Nucleus accumbens (tissue), 56 donors: Measurements from ENCODE around the gene MGAM2.

ENCODE experiments used
- DNase-seq, 56 donors: peaks; one replicate each; lab custom pipeline; 2025; lab: John Stamatoyannopoulos, UW

The MGAM2 gene

GRCh38 chr7:142114207-142114606 is 2.7 kb downstream of the MGAM2 start:
- DNase-seq = no peak

DNA sequence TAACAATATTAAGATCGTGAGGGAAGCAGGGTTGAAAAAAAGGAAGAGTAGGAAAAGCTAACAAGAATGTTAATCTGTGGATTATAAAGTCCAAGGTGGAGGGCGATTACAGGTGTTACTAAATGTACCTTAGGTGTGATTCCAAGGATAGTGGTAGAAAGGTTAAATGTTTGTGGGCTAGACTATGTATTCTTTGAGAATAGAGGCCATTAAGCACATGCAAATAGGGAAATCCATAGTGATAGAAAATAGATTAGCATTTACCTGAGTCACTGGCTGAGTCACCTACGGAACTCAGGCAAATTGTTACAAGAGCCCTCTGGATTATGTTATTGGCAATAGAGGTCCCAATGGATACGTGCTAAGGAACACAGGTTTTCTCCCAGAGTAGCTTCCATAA is 9.0 kb downstream of the MGAM2 start:
- DNase-seq = no peak

DNA sequence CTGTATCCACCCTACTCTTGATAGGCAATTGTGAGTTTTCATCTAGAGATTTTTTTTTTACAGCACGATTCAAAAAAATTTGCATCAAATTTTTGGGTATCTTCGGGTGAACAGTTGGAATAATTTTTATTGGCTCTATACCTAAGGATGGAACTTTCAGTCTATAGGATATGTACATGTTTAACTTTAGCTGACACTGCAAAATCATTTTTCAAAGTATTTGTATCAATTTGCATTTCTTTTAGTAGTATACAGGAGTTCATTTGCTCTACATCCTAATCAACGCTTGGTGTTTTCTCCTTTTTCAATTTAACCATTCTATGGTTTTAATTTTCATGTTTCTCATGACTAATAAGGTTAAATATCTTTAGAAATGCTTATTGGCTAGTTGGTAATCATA is 11.7 kb downstream of the MGAM2 start:
- no peak for DNase-seq

DNA sequence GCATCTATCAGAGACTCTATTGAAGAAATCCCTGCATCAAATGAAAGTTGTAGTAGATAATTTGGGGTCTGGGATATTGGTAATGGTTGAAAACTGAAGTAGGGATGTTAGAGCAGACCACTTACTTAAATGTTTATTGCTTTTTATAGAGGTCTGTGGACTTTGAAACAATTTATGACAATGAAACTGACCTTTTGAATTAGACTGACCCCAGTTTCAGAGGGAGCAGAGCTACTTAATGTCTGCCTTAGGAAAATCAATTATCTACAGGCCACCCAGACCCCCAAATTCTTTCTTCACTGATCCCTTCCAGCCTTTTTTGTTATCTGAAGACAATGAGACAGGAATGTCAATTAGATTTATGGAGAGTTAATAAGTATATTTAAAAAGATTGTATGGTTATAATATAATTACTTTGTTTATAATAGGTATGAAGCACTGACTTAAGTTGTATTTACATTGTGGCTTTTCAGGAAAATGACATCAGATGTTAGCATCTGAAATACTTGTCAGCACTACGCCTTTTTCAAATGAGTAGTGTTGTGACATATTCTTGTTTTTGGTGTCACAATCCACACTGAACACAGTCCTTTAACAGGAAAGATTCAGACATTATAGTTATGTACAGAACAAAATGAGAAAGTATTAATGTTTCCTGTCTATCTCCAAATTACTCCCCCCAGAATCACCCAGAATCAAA is 13.9 kb downstream of the MGAM2 start:
- DNase-seq = no peak

GRCh38 chr7:142130267-142130666 is 18.7 kb downstream of the MGAM2 start:
- DNase-seq = no peak

DNA sequence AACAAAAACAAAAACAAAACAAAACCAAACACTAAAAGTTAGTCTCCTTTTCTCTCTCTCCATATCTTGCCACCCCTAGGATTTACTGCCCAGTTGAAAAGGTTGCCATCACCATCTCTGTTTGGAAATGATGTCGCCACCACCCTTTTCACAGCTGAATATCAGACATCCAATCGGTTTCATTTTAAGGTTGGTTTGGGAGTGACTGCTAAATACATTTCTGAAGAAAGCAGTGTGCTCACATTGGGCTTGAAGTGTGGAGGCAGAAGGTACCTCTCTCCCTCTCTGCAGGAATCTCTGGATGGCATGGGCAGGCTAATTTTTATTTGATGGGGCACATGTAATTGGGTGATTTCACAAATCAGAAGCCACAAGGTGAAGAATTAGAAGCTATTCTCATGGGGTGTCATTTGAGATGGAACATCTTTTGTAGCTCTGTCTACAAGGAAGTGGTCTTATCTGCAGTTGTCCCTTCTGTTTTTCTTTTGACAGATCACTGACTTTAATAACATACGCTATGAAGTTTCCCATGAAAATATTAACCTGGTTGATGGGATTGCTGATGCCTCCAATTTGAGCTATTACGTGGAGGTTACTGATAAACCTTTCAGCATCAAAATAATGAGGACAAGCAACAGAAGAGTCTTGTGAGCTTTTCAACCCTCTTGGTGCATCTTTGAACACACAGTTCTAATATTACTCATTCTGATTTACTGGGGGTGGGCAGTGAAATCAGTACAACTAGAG is 20.1 kb downstream of the MGAM2 start:
- DNase-seq = no peak

- no peak for DNase-seq
Observed at GRCh38 chr7:142133731-142134148, 22.2 kb downstream of the MGAM2 start.

DNA sequence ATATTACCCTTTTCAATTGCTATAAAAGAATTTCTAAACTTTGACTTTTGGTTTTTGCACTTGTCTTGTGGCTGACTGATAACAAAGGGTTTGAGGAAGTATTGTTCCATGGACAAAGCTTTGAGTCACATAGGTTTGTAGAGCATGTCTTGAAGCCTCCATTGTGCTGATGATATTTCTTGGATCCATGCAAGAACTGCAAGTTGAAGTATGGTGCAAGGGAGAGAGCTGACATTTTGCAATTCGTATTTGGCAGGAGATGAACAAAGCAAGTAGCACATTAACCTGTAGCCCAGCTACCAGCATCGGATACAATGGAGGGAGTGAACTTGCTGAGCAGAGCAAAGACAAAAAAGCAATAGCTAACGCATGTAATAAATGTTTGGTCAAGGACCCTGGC is 23.4 kb downstream of the MGAM2 start:
- no peak for DNase-seq

DNA sequence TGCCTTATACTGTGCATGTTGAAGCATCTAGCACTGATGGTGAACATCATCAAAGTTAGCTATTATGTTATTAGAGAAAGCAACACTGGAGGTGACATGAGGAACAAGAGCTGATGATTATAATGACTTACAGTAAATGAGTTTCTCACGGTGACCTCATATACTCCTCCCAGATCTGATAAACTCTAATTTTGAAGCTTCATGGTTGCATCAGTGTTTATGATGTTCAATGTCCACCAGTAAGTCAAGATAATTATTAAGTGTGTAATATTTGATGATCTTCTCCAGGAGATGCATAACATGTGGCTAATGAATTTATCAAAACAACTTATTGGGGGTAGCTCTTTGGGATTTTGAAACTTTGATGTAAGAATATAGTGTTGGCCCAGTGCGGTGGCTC is 27.5 kb downstream of the MGAM2 start:
- no peak for DNase-seq

DNA sequence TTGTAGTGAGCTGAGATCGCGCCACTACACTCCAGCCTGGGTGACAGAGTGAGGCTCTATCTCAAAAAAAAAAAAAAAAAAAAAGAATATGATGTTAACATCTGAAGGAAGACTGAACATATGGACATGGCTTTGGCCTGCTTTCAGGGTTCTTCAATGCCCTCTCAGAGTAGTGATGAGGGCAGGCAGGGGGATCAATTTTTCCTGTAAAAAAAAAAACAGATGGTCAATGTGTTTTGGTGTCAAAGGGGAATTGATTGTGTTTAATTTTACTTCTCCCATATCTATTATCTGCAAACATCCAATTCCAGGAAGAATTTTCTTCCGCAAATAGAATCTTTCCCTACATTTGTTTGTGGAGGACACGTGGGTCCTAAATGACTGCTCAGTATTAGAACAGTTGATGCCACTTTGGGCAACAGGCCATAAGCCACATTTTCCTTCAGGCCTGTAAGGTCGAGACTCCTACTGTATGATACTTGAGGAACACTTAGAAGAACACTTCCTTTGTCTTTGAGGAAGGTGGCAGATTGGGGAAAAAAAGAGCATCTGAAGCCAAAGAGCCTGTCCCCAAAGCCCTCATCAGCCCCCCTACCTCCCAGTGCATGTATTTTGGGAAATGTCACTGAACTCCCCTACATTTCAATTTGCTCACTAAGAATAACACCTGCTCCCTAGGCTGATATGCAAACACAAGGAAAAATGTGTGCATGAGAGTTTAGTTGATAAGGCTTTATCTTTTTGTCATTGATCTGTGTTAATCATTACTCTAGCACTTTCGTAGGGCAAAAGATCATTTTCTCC is 28.3 kb downstream of the MGAM2 start:
- DNase-seq = no peak

- DNase-seq = no peak
Observed at GRCh38 chr7:142140401-142140959, 29.0 kb downstream of the MGAM2 start.

GRCh38 chr7:142142702-142143101 is 31.2 kb downstream of the MGAM2 start:
- no peak for DNase-seq

DNA sequence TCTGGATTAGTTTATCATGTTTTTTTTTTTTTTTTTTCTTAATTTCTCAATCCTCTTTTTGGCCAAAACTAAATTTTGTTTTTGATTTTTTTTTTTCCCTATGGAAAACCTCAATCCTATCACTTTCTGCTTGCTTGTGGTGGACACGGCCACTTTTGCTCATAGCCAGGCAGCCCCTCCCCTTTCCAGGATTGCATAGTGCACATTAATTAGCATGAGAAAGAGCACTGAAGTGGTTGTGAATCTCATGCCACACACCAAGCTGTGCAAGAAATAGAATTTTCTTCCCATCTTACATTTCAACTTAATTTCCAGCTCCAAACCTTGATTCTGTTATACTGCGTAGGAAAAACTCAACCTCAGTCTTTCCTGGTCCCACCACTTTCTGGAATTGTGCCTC is 34.6 kb downstream of the MGAM2 start:
- DNase-seq = no peak

DNA sequence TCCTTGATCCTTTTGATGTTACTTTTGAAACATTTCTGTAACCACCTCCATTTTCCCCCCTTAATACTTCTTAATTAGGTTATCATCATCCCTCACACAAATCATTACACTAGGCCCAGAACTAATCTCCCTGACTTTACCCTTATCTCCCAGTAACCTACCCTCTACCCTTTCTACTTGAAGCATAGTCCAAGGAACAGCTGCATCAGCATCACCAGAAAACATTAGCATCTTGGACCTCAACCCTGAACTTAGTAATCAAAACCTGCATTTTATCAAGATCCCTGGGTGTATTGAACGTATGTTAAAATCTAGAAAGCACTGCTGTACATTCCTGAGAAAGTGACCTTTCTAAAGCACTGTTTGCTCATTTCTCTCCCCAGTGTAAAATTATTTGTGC is 38.8 kb downstream of the MGAM2 start:
- no peak for DNase-seq

GRCh38 chr7:142150869-142151268 is 39.4 kb downstream of the MGAM2 start:
- DNase-seq = no peak

DNA sequence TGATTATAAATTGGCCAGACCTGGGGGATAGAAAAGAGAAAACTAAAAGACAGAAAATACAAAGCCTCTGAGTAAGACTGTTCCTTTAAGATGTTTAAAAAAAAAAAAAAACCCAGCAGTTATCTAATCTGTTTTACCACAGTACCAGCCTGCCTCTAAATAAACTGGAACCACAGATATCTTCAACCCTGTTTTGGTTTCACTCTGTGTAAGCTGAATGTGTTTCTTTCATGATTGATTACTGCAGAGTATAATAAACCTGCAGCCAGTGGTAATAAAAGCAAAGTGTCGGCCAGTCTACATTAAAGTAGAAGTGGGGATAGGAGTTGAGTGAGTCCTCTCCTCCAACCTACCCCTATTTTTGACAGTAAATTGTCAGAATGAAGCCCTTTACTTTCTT is 40.6 kb downstream of the MGAM2 start:
- no peak for DNase-seq

GRCh38 chr7:142153400-142153799 is 41.9 kb downstream of the MGAM2 start:
- no peak for DNase-seq

GRCh38 chr7:142158736-142159496 is 47.4 kb downstream of the MGAM2 start:
- DNase-seq = no peak

DNA sequence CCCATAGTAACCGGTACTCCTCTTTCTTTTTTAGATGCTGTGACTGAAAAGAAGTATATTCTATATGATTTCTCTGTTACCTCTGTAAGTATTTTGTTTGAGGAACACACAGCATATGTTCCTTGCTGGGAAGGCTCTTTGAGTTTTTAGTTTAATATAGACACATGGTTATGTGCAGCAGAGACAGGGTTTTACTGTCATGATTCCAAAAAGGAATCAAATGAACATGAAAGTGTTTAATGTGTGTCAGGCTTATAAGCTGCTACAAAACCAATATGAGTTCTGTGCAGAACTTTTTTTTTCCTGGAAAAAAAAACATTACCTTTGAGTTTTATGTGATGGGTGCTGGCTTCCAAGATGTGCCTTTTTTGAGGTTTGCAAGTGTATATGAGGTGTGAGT is 50.4 kb downstream of the MGAM2 start:
- DNase-seq = no peak

GRCh38 chr7:142168746-142169145 is 57.2 kb downstream of the MGAM2 start:
- DNase-seq = no peak
